Measurements from ENCODE around the gene CD8B.

DNA sequence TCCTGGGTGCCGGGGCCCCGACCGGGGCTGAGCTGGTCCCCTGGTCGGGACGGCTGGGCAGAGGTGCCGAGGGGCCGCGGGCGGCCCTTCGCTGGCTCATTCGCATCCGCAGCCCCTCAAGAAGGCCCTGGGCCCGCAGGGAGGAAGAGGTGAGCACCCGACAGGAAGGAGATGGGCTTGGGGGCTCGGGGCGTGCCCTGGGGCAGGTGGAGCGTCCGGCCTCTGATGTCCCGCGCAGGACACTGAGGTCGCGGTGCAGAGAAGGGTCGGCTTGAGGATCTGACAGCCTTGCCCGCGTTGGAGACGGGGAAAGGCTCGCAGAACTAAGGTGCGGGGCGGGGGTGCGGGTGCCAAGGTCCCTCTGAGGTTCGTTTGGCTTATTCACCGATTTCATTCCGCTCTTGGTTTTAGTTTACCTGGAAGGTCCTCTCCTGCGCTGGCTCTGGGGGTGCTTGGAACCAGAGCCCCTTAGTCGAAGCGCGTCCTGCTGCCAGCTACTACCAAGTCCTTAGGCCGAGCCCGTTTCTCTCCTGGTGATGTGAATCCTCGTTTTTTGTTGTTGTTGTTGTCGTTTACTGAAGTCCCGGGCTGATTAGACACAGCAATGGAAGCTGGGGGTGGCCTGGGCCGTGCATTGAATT lies 52.1 kb downstream of the CD8B start:
- no peak for TF ChIP-seq CTCF (IDR thresholded peaks at IDR 0.05; ENCODE audit: insufficient read depth, low read length)
- TF ChIP-seq POLR2AphosphoS5 (IDR thresholded peaks at IDR 0.05; ENCODE audit: low read depth): no peak
- TF ChIP-seq, protein P1, sequence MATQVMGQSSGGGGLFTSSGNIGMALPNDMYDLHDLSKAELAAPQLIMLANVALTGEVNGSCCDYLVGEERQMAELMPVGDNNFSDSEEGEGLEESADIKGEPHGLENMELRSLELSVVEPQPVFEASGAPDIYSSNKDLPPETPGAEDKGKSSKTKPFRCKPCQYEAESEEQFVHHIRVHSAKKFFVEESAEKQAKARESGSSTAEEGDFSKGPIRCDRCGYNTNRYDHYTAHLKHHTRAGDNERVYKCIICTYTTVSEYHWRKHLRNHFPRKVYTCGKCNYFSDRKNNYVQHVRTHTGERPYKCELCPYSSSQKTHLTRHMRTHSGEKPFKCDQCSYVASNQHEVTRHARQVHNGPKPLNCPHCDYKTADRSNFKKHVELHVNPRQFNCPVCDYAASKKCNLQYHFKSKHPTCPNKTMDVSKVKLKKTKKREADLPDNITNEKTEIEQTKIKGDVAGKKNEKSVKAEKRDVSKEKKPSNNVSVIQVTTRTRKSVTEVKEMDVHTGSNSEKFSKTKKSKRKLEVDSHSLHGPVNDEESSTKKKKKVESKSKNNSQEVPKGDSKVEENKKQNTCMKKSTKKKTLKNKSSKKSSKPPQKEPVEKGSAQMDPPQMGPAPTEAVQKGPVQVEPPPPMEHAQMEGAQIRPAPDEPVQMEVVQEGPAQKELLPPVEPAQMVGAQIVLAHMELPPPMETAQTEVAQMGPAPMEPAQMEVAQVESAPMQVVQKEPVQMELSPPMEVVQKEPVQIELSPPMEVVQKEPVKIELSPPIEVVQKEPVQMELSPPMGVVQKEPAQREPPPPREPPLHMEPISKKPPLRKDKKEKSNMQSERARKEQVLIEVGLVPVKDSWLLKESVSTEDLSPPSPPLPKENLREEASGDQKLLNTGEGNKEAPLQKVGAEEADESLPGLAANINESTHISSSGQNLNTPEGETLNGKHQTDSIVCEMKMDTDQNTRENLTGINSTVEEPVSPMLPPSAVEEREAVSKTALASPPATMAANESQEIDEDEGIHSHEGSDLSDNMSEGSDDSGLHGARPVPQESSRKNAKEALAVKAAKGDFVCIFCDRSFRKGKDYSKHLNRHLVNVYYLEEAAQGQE (IDR thresholded peaks at IDR 0.05; ENCODE audit: insufficient replicate concordance, low read depth): no peak
- no peak for TF ChIP-seq GABPA (IDR thresholded peaks at IDR 0.05; ENCODE audit: low read depth)
- TF ChIP-seq SPI1 (IDR thresholded peaks at IDR 0.05; ENCODE audit: borderline replicate concordance, low read depth): no peak
